ENCODE results near the gene HLA-A. TPM values are rescaled to one million over a fixed set of nuclear protein-coding genes. Genes with fewer than 3 reads are reported as not detected.

The HLA-A gene
- total RNA-seq, 4 donors from 2014 or later, result 194 to 1,522 (median 473) TPM

DNA sequence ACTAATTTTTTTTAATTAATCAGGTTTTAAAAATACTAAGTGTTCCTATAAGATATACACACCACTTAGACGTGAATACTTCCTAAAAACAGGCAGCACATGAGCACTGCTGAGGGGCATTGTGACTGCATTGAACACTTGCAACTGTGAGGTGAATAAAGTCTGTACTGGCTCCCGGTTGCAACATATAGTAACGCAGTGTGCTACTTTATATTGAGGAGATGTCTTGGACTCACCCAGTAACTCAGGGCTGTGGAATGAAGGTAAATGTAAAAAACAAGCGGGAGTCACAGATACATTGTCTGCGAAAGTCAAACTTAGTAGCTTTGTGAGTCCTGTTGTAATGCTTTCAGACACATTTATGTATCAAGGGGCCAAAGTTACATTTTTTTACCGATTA, 17.0 kb upstream of the HLA-A start:
- TF ChIP-seq, protein P1, sequence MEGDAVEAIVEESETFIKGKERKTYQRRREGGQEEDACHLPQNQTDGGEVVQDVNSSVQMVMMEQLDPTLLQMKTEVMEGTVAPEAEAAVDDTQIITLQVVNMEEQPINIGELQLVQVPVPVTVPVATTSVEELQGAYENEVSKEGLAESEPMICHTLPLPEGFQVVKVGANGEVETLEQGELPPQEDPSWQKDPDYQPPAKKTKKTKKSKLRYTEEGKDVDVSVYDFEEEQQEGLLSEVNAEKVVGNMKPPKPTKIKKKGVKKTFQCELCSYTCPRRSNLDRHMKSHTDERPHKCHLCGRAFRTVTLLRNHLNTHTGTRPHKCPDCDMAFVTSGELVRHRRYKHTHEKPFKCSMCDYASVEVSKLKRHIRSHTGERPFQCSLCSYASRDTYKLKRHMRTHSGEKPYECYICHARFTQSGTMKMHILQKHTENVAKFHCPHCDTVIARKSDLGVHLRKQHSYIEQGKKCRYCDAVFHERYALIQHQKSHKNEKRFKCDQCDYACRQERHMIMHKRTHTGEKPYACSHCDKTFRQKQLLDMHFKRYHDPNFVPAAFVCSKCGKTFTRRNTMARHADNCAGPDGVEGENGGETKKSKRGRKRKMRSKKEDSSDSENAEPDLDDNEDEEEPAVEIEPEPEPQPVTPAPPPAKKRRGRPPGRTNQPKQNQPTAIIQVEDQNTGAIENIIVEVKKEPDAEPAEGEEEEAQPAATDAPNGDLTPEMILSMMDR (IDR thresholded peaks at IDR 0.05; ENCODE audit: low read depth), result no peak

DNA sequence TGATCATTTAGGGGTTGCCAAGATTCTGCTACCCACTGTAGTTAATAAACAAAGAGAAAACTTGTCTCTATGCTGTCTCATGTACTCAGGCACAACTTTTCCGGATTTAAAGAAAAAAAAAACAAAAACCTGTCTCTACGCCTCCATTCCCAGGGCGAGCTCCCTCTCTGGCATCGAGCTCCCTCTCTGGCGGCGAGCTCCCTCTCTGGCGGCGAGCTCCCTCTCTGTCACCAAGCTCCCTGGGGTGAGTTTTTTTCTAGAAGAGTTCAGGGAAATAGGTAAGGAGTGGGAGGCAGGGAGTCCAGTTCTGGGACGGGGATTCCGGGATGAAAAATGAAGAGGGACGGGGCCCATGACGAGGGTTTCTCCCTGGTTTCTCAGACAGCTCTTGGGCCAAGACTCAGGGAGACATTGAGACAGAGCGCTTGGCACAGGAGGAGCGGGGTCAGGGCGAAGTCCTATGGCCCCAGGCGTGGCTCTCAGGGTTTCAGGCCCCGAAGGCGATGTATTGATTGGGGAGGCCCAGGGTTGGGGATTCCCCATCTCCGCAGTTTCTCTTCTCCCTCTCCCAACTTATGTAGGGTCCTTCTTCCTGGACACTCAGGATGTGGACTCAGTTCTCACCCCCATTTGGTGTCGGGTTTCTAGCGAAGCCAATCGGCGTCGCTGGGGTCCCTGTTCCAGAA, 16.5 kb upstream of the HLA-A start:
- TF ChIP-seq, protein P1 (IDR thresholded peaks at IDR 0.05; ENCODE audit: low read depth), result no peak

DNA sequence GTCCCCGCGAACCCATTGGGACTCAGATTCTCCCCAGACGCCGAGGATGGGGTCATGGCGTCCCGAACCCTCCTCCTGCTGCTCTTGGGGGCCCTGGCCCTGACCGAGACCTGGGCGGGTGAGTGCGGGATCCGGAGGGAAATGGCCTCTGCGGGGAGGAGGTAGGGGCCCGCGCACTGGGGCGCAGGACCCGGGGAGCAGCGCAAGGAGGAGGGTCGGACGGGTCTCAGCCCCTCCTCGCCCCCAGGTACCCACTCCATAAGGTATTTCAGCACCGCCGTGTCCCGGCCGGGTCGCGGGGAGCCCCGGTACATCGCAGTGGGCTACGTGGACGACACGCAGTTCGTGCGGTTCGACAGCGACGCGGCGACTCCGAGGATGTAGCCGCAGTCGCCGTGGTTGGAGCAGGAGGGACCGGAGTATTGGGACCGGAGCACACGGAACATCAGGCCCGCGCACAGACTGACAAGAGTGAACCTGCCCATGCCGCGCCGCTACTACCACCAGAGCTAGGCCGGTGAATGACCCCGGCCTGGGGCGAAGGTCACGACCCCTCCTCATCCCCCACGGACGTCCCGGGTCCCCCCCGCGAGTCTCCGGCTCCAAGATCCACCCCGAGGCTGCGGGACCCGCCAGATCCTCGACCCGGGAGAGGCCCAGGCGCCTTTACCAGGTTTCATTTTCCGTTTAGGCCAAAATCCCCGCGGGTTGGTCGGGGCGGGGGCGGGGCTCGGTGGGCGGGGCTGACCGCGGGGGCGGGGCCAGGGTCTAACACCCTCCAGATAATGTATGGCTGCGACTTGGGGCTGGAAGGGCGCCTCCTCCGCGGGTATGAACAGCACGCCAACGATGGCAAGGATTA, 15.7 kb upstream of the HLA-A start:
- TF ChIP-seq, protein P1 (IDR thresholded peaks at IDR 0.05; ENCODE audit: low read depth), result no peak

DNA sequence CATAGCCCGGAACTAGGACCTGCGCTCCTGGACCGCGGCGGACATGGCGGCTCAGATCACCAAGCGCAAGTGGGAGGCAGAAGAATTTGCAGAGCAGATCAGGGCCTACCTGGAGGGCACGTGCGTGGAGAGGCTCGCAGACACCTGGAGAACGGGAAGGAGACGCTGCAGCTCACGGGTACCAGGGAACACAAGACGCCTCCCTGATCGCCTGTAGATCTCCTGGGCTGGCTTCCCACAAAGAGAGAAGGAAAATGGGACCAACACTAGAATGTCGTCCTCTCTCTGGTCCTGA, 15.1 kb upstream of the HLA-A start:
- TF ChIP-seq, protein P1 (IDR thresholded peaks at IDR 0.05; ENCODE audit: low read depth), result no peak

DNA sequence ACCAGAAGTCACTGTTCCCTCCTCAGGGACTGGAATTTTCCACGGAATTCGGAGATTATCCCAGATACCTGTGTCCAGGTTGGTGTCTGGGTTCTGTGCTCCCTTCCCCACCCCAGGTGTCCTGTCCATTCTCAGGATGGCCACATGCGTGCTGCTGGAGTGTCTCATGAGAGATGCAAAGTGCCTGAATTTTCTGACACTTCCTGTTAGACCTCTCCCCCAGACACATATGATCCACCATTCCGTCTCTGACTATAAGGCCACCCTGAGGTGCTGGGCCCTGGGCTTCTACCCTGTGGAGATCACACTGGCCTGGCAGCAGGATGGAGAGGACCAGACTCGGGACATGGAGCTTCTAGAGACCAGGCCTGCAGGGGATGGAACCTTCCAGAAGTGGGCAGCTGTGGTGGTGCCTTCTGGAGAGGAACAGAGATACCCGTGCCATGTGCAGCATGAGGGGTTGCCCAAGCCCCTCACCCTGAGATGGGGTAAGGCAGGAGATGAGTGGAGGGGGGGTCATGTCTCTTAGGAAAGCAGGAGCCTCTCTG, 14.4 kb upstream of the HLA-A start:
- TF ChIP-seq, protein P1 (IDR thresholded peaks at IDR 0.05; ENCODE audit: low read depth), result no peak

DNA sequence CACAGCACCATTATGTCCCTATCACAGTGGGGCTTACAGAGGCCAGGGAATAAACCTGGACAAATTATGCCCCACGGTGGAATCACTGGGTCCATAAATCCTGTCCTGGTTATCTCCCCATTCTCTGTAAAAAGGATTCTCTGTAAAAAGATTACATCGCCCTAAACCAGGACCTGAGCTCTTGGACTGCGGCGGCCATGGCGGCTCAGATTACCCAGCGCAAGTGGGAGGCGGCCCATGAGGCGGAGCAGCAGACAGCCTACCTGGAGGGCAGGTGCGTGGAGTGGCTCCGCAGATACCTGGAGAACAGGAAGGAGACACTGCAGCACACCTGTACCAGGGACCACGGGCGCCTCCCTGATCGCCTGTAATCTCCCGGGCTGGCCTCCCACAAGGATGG, 8.4 kb upstream of the HLA-A start:
- TF ChIP-seq, protein P1 (IDR thresholded peaks at IDR 0.05; ENCODE audit: low read depth), result no peak

DNA sequence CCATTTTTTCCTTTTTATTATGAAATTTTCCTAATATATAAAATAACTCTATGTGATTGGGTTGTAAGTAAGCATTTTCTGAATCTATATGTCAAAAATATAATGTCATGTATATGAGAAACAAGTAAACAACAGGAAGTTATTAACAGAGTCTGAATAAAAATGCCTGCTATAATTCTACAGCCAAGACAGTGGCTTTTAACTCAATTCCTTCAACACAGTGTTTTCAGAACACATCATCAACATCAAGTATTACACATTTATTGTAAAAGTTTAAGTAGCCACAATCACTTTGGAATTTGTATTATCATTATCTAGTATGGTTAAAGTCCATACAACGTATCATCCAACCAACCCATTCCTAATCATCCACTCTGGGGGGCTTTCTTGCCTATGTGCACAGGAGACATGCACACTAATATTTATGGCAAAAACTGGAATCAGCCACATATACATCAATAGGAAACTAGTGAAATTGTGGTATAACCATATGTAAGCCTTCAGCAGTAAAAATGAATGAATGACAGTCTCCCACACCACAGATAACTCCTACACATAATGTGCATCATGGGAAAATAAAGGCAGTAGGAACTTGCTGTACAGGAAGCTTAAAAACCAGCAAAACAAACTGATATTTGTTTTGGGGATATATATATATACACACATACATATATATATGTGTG, 6.9 kb upstream of the HLA-A start:
- TF ChIP-seq, protein P1 (IDR thresholded peaks at IDR 0.05; ENCODE audit: low read depth), result no peak

Measured in subcutaneous adipose tissue (tissue), 4 donors.